DND-41 (cell line): ENCODE results near the gene GGCT.

Experiments used
- ATAC-seq: fragments of 200-7000 bp; cut with Tn5 transposase; 3 replicates; pipeline ENCODE4 v1.9.1; 2021; ENCODE audit warnings: low read depth; ENCODE audit not compliant: insufficient read depth
- DNase-seq: peaks from one replicate; pipeline ENCODE4 v3.0.0-alpha.2; 2020
- H2AFZ ChIP-seq: 2 replicates; pipeline ENCODE4 v1.6.0; 2012; ENCODE audit warnings: low read depth, low read length
- H3K27ac ChIP-seq: 2 replicates; pipeline ENCODE4 v1.5.1; 2012; ENCODE audit warnings: low read length, inconsistent platforms
- H3K27me3 ChIP-seq: fragments of 200-600 bp; sonication (generic); 2 replicates; pipeline ENCODE4 v1.6.0; 2012; ENCODE audit warnings: low read length, mild to moderate bottlenecking, inconsistent platforms; ENCODE audit not compliant: insufficient read depth, poor library complexity
- H3K36me3 ChIP-seq: 2 replicates; pipeline ENCODE4 v1.5.1; 2012; ENCODE audit warnings: low read length, inconsistent platforms; ENCODE audit not compliant: insufficient read depth
- H3K4me1 ChIP-seq: 2 replicates; pipeline ENCODE4 v1.5.1; 2012; ENCODE audit warnings: mild to moderate bottlenecking, low read length; ENCODE audit not compliant: insufficient read depth
- H3K4me2 ChIP-seq: 2 replicates; pipeline ENCODE4 v1.6.0; 2012; ENCODE audit warnings: mild to moderate bottlenecking, moderate library complexity, low read length, inconsistent platforms; ENCODE audit not compliant: insufficient read depth
- H3K4me3 ChIP-seq, 2 experiments: fragments of 200-600 bp in 1 of 2; shearing (Covaris generic) in 1 of 2; 2 replicates each; pipeline ENCODE4 v1.5.1; 2012 to 2016; ENCODE audit warnings: inconsistent platforms in 2 of 2, low read length in 2 of 2, mild to moderate bottlenecking in 2 of 2, low read depth in 1 of 2, moderate library complexity in 1 of 2
- H3K79me2 ChIP-seq: 2 replicates; pipeline ENCODE4 v1.6.0; 2012; ENCODE audit warnings: low read length, inconsistent platforms; ENCODE audit not compliant: insufficient read depth
- H3K9ac ChIP-seq: 2 replicates; pipeline ENCODE4 v1.6.0; 2012; ENCODE audit warnings: low read depth, mild to moderate bottlenecking, inconsistent platforms, low read length, moderate library complexity
- H3K9me3 ChIP-seq: 2 replicates; pipeline ENCODE4 v1.5.1; 2012; ENCODE audit warnings: low read length, moderate library complexity, mild to moderate bottlenecking, inconsistent platforms; ENCODE audit not compliant: insufficient read depth, severe bottlenecking
- H4K20me1 ChIP-seq: 2 replicates; pipeline ENCODE4 v1.6.0; 2012; ENCODE audit warnings: low read length; ENCODE audit not compliant: insufficient read depth
- CTCF ChIP-seq: IDR thresholded peaks from 2 replicates; pipeline ENCODE4 v1.5.1; 2012; ENCODE audit warnings: borderline replicate concordance, low read length, moderate library complexity, mild to moderate bottlenecking; ENCODE audit not compliant: poor library complexity, severe bottlenecking; ENCODE audit errors: extremely low read depth
- EZH2 ChIP-seq: IDR thresholded peaks from 3 replicates; pipeline ENCODE4 v1.6.1; 2012; ENCODE audit warnings: borderline replicate concordance, low read depth, mild to moderate bottlenecking, moderate library complexity, low read length, inconsistent platforms; ENCODE audit not compliant: severe bottlenecking

GGCT gene

GRCh38 chr7:30552330-30552729 lies 47.7 kb upstream of the GGCT start:
- Histone ChIP-seq H3K4me1 (no peaks in the 10 kb centered on the region), H3K36me3 (no peaks in the 10 kb centered on the region), H3K9ac (no peak overlapping the region), H3K9me3 (no peaks in the 10 kb centered on the region), H3K27ac (no peak overlapping the region), H3K4me2 (no peak overlapping the region), H3K4me3 (no peak overlapping the region), H3K27me3 (no peaks in the 10 kb centered on the region), H3K79me2 (no peaks in the 10 kb centered on the region), H4K20me1 (no peaks in the 10 kb centered on the region), H2AFZ (no peak overlapping the region)
- DNase-seq: no peak
- ATAC-seq: no peak
- TF ChIP-seq CTCF: no peak

GRCh38 chr7:30549931-30550493 lies 45.4 kb upstream of the GGCT start:
- no peaks in the 10 kb centered on the region for H3K9me3 ChIP-seq
- H3K4me2 ChIP-seq: no peak overlapping the region
- no peak overlapping the region for H2AFZ ChIP-seq
- ATAC-seq (no peak), DNase-seq (no peak)
- no peak overlapping the region for H3K4me3 ChIP-seq
- H3K4me1 ChIP-seq: no peaks in the 10 kb centered on the region
- H4K20me1 ChIP-seq: no peaks in the 10 kb centered on the region
- H3K79me2 ChIP-seq: no peaks in the 10 kb centered on the region
- H3K9ac ChIP-seq: no peak overlapping the region
- no peak overlapping the region for H3K27ac ChIP-seq
- H3K36me3 ChIP-seq: no peaks in the 10 kb centered on the region
- TF ChIP-seq CTCF (no peak), EZH2 (no peak)
- no peaks in the 10 kb centered on the region for H3K27me3 ChIP-seq

GRCh38 chr7:30548845-30549244 lies 44.2 kb upstream of the GGCT start:
- Histone ChIP-seq H3K27me3 (no peaks in the 10 kb centered on the region), H3K4me1 (no peaks in the 10 kb centered on the region), H3K9ac (no peak overlapping the region), H3K9me3 (no peaks in the 10 kb centered on the region), H2AFZ (no peak overlapping the region), H4K20me1 (no peaks in the 10 kb centered on the region), H3K4me3 (no peak overlapping the region), H3K4me2 (no peak overlapping the region), H3K36me3 (no peaks in the 10 kb centered on the region), H3K79me2 (no peaks in the 10 kb centered on the region), H3K27ac (no peak overlapping the region)
- peak; percentile 58 for DNase-seq
- peak; percentile 87 for ATAC-seq
- TF ChIP-seq CTCF (peak; percentile 81), EZH2 (no peak)

GRCh38 chr7:30546596-30546995 lies 42.0 kb upstream of the GGCT start:
- no peaks in the 10 kb centered on the region for H4K20me1 ChIP-seq
- H3K9me3 ChIP-seq: no peaks in the 10 kb centered on the region
- no peaks in the 10 kb centered on the region for H3K4me1 ChIP-seq
- DNase-seq (no peak), ATAC-seq (no peak)
- H3K36me3 ChIP-seq: no peaks in the 10 kb centered on the region
- H3K4me3 ChIP-seq: no peak overlapping the region
- H3K27ac ChIP-seq: no peak overlapping the region
- no peak overlapping the region for H2AFZ ChIP-seq
- H3K9ac ChIP-seq: no peak overlapping the region
- no peaks in the 10 kb centered on the region for H3K27me3 ChIP-seq
- H3K4me2 ChIP-seq: no peak overlapping the region
- TF ChIP-seq EZH2 (no peak), CTCF (no peak)
- H3K79me2 ChIP-seq: no peaks in the 10 kb centered on the region
